Stimulated activated naive B cell treated with anti-CD40 and anti-IgM and Interleukin-4, amounts not matched to agents 10 μg/mL and 1 μg/mL and 100 μg/mL, for 72 hours (primary cell): ENCODE data around the gene AXL.
"Not testable (repeated sequence)": the region's sequence is repeated elsewhere in the genome, so short reads cannot be mapped to it uniquely, and the experiment has no call there.

Source experiments
- ATAC-seq, 2 donors: fragments of 150-1000 bp; cut with Tn5 transposase; replicated peaks; 2 replicates each; pipeline ENCODE4 v1.10.0; 2021; ENCODE audit warnings: moderate library complexity in 1 of 2
- DNase-seq: peaks from one replicate; pipeline ENCODE4 v3.0.0; 2021
- H3K27ac Mint-ChIP-seq: one replicate; pipeline ENCODE4 v1.8.0; 2022; ENCODE audit warnings: mild to moderate bottlenecking, mixed read lengths
- H3K27me3 Mint-ChIP-seq, 2 donors: one replicate each; pipeline ENCODE4 v1.8.0; 2022; ENCODE audit warnings: mixed read lengths in 2 of 2
- H3K36me3 Mint-ChIP-seq, 2 donors: one replicate each; pipeline ENCODE4 v1.8.0; 2022; ENCODE audit warnings: mixed read lengths in 2 of 2, mild to moderate bottlenecking in 1 of 2
- H3K4me1 Mint-ChIP-seq, 2 donors: one replicate each; pipeline ENCODE4 v1.8.0; 2022; ENCODE audit warnings: mixed read lengths in 2 of 2, mild to moderate bottlenecking in 1 of 2
- H3K4me3 Mint-ChIP-seq, 2 donors: one replicate each; pipeline ENCODE4 v1.8.0; 2022; ENCODE audit warnings: mild to moderate bottlenecking in 2 of 2, mixed read lengths in 2 of 2, moderate library complexity in 1 of 2
- H3K9me3 Mint-ChIP-seq, 2 donors: one replicate each; pipeline ENCODE4 v1.8.0; 2022; ENCODE audit warnings: mixed read lengths in 2 of 2, mild to moderate bottlenecking in 1 of 2

The AXL gene

DNA sequence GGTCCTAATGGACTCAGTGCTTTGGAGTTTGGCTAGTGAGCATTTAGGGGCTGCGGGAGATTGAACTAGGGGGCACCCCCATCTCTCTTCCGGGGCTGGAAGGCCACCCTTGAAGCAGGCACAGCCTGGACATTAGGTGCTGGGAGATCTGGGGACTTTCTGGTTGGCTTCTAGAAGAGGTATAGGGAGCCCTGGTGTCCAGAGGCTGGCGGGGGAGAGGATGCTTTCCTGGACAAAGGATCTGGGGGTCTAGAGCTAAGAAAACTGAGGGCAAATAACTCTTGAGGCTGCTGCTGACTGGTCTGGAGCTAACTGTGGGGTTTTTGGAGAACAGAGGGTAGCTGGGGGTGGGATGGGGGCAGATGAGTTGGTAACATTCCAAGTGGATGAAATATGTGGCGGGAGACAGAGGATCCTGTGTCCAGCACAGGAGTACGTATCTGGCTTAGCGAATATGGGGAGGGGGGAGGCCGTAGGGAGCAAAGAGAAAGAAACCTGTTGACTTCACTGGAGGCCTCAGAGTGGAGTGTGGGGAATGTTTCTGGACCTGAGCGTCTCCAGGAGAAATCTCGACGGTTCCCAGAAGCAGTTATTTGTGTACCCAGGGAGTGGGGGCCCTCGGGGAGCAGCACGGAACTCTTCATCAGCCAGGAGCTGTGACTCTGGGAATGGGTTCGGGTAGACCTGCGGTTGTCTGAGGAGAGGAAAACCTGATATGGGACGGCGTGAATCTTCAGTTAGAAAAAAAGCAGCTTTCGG, 46.6 kb downstream of the AXL start:
- no peaks in the 10 kb centered on the region for H3K27me3 Mint-ChIP-seq
- peaks cover 18 to 20% of the 10 kb centered on the region in 2 donors for H3K36me3 Mint-ChIP-seq
- no peak for DNase-seq
- H3K9me3 Mint-ChIP-seq = no peaks in the 10 kb centered on the region
- H3K4me1 Mint-ChIP-seq = peaks cover 29 to 47% of the 10 kb centered on the region in 2 donors
- H3K4me3 Mint-ChIP-seq = peak overlapping the region; percentile 95 to 100
- ATAC-seq = no peak
- peak overlapping the region; percentile 100 for H3K27ac Mint-ChIP-seq

DNA sequence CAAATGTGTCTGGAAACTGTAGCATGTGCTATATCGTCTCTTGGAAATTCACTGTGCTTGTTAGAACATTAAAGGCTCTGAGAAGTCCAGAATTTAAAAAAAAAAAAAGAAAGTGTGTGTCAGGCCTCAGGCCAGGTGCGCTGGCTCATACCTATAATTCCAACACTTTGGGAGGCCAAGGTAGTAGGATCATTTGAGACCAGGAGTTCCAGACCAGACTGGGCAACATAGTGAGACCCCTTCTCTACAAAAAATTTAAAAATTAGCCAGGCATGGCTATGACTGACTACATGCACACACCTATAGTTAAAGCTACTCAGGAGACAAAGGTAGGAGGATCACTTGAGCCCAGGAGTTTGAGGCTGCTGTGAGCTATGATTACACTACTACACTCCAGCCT, 50.0 kb downstream of the AXL start:
- H3K36me3 Mint-ChIP-seq = peaks cover 39 to 49% of the 10 kb centered on the region in 2 donors
- H3K4me3 Mint-ChIP-seq = no peak overlapping the region
- ATAC-seq = no peak

DNA sequence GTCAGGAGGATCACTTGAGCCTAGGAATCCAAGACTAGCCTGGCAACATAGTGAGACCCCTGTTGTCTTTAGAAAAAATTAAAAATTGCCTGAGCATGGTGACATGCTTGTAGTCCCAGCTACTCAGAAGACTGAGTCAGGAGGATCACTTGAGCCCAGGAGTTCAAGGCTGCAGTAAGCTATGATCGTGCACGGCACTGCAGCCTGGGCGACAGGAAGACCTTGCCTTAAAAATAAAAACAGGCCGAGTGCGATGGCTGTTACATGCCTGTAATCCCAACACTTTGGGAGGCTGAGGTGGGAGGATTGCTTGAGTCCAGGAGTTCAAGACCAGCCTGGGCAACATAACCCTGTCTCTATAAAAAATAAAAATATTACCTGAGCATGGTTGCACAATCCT, 50.5 kb downstream of the AXL start:
- DNase-seq = no peak
- H3K4me1 Mint-ChIP-seq = peaks cover 25 to 30% of the 10 kb centered on the region in 2 donors
- H3K27me3 Mint-ChIP-seq = no peaks in the 10 kb centered on the region
- ATAC-seq = no peak
- H3K9me3 Mint-ChIP-seq = no peaks in the 10 kb centered on the region
- no peak overlapping the region for H3K27ac Mint-ChIP-seq
- no peak overlapping the region for H3K4me3 Mint-ChIP-seq
- peaks cover 40 to 53% of the 10 kb centered on the region in 2 donors for H3K36me3 Mint-ChIP-seq

More for the DNA sequence above, 50.0 kb downstream of the AXL start:
- DNase-seq = no peak
- peaks cover 25 to 30% of the 10 kb centered on the region in 2 donors for H3K4me1 Mint-ChIP-seq
- no peak overlapping the region for H3K27ac Mint-ChIP-seq
- H3K27me3 Mint-ChIP-seq = no peaks in the 10 kb centered on the region
- H3K9me3 Mint-ChIP-seq = no peaks in the 10 kb centered on the region

DNA sequence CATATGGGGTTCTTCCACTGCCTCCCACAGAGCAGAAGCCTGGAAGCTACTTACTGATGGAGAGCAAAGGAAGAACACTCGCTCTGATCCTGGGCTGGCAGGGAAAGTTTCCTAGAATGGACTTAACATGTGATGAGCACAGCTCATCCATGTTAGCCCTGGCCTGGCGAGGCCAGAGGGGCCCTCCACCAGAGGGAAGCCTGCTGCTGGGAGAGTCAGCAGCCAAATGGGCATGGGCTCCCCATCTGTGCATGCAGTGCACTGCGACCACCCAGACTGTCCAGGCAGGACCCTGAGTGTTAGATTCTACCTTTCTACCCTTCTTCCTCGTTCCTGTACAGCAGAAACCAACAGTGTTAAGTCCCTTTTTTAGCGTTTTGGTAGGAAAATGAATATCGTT, 54.1 kb downstream of the AXL start:
- H3K4me1 Mint-ChIP-seq = peaks cover 0 to 4% of the 10 kb centered on the region in 2 donors
- no peak for ATAC-seq
- H3K27ac Mint-ChIP-seq = no peak overlapping the region
- H3K36me3 Mint-ChIP-seq = peaks cover 33 to 56% of the 10 kb centered on the region in 2 donors
- no peaks in the 10 kb centered on the region for H3K27me3 Mint-ChIP-seq
- no peaks in the 10 kb centered on the region for H3K9me3 Mint-ChIP-seq
- no peak overlapping the region for H3K4me3 Mint-ChIP-seq
- no peak for DNase-seq

DNA sequence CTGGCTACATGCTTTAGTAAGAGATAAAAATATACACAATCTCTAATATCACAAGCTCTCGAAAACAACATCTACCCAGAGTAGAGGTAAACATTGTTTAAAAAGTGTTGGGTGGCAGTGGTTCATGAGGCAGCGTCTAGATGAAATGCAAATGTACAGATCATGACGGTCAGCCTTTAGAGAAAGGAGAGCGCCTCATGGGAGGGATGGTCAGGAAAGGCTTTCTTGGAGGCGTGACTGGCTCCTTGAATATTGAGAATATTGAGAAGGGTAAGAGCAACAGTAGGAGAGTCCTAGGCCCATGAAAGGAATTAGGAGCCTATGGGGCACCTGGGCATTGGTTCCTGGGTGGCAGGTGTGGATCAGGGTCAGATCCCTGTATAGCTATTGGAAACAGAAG, 55.8 kb downstream of the AXL start:
- no peak for DNase-seq
- Mint-ChIP-seq H3K4me1 (peaks cover 0 to 5% of the 10 kb centered on the region in 2 donors), H3K27me3 (no peaks in the 10 kb centered on the region), H3K27ac (peak overlapping the region; percentile 89), H3K36me3 (peaks cover 41 to 69% of the 10 kb centered on the region in 2 donors), H3K4me3 (no peak overlapping the region), H3K9me3 (no peaks in the 10 kb centered on the region)
- ATAC-seq = no peak

DNA sequence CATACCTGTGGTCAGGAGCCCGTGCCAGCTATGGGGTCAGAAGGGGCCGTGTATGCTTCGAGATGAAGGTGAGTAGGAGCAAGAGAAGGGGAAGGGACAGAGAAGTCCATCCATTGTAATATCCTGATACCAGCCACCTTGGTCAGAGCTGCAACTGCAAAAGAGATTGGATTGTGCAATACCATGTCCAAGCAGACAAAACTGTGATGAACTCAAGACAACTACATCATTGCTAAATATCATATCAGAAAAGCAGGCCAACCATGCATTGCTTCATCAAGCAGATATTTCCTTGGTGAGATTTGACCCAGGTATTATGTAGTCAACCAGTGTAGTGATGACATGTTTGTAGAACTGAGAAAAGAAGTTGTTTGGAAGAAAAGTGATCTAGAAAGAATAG, 57.2 kb downstream of the AXL start:
- H3K36me3 Mint-ChIP-seq = peaks cover 44 to 76% of the 10 kb centered on the region in 2 donors

DNA sequence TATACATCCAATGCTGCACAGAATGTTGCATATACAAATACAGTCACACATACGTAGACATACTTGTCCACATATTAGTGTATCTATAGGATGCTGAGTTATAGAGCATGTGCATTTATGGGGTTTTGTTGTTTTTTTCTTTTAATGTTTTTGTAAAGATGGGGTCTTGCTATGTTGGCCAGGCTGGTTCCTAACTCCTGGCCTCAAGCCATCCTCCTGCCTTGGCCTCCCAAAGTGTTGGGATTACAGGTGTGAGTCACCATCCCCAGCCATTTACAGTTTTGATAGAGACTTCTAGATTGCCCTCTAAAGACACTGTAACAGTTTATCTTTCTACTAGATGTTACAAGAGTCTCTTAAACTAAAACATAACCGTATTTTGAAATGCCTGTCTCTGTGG, 59.5 kb downstream of the AXL start:
- Mint-ChIP-seq H3K36me3 (peaks cover 37 to 63% of the 10 kb centered on the region in 2 donors), H3K27ac (no peak overlapping the region), H3K4me3 (no peak overlapping the region), H3K9me3 (no peaks in the 10 kb centered on the region), H3K27me3 (no peaks in the 10 kb centered on the region), H3K4me1 (peaks cover 0 to 4% of the 10 kb centered on the region in 2 donors)
- ATAC-seq (no peak), DNase-seq (no peak)

More for the DNA sequence above, 57.2 kb downstream of the AXL start:
- no peak overlapping the region for H3K4me3 Mint-ChIP-seq
- ATAC-seq = no peak
- no peaks in the 10 kb centered on the region for H3K27me3 Mint-ChIP-seq
- no peak overlapping the region for H3K27ac Mint-ChIP-seq
- no peaks in the 10 kb centered on the region for H3K9me3 Mint-ChIP-seq
- H3K4me1 Mint-ChIP-seq = peaks cover 0 to 5% of the 10 kb centered on the region in 2 donors
- DNase-seq = no peak

DNA sequence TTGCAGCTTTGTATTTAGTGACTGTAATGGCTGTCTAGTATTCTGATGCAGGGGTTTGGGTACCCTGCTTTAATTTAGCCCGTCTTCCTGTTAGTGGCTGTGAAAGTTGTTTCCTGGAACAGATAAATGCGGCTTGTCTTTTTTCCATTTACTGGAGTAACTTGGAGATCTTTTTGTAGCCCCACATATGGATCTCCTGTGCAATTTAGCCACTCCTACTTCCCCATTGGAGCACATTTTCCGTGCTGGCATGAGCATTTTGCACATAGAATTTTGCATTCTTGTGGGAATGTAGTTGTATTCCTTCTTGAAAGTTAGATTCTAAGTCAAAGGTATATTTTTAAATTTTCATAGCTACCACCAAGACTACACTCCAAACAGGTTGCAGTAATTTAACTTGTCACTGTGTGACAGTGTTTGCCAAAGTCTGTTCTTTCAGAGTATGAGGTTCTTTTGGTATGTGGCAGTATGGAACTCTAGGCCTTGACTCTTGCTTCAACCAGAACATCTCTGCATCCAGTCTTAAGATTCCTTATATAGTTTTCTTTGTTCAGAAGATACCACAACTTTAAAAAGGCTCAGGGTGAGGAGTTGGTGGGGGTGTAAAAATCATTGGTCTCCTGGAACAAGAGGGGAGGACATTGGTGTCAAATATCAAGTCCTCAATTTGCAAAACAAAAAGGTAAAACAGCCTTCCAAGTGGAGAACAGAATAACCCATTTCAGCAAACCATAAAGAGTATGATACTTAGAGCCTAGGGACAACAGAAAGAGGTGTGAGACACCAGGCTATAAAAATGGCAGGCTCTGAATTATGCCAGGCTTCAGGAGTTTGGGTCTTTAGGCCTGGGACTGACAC, 69.9 kb downstream of the AXL start:
- Mint-ChIP-seq H3K9me3 (no peaks in the 10 kb centered on the region), H3K36me3 (peaks cover 34 to 46% of the 10 kb centered on the region in 2 donors), H3K27ac (no peak overlapping the region), H3K27me3 (no peaks in the 10 kb centered on the region), H3K4me1 (no peaks in the 10 kb centered on the region), H3K4me3 (no peak overlapping the region)
- DNase-seq (no peak), ATAC-seq (no peak)

DNA sequence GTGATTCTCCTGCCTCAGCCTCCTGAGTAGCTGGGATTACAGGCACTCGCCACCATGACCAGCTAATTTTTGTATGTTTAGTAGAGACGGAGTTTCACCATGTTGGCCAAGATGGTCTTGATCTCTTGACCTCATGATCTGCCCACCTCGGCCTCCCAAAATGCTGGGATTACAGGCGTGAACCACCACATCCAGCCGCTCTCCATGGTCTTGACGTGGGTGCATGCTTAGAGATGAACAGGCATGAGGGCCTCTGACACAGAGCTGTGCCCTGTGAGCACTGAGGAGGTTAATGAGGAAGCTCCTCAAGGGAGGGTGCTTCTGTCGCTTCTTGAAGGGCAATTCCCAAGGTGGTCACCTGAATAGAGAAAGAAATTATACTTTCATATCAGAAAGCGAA, 70.8 kb downstream of the AXL start:
- not testable (repeated sequence) for H3K27ac Mint-ChIP-seq, H3K4me1 Mint-ChIP-seq, DNase-seq, H3K4me3 Mint-ChIP-seq, H3K9me3 Mint-ChIP-seq, H3K27me3 Mint-ChIP-seq, ATAC-seq
- H3K36me3 Mint-ChIP-seq = peaks cover 40 to 48% of the 10 kb centered on the region in 2 donors

DNA sequence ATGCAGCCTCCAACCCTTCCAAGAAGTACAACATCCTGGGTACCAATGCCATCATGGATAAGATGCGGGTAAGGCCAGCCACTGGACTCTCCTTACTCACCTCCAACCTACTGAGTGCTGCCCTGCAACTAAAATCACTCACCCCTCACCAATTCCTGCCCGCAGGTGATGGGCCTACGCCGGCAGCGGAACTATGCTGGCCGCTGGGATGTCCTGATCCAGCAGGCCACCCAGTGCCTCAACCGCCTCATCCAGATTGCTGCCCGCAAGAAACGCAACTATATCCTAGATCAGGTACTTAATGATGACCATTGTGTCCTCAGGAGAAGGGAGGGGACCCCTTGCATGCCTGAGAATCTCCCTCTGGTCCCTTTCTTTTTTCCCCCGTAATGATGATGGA, 75.4 kb downstream of the AXL start:
- DNase-seq = no peak
- Mint-ChIP-seq H3K4me1 (peaks cover 30 to 39% of the 10 kb centered on the region in 2 donors), H3K4me3 (no peak overlapping the region), H3K27ac (peak overlapping the region; percentile 47), H3K36me3 (peaks cover 63 to 72% of the 10 kb centered on the region in 2 donors), H3K27me3 (no peaks in the 10 kb centered on the region), H3K9me3 (no peaks in the 10 kb centered on the region)
- ATAC-seq = no peak

DNA sequence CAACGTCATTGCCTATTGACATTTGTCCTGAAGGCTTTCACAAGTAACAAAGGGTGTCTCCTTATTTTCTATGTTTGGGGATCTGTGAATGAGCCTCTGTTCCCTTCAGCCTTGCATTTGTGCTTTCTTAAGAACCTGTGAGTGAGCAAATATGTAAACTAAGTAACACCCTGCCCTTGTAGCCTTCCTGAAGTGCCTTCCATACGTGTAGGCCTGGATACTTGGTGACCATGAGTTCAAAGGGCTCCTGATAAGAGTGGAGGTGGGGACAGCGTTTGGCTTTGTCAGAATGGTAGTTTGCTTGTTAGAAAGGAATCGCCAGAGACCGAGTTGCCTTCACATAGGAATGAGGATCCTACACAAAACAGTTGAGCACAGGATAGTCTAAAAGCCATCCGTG, 76.5 kb downstream of the AXL start:
- H3K36me3 Mint-ChIP-seq = peaks cover 68 to 77% of the 10 kb centered on the region in 2 donors
- peak overlapping the region; percentile 93 for H3K27ac Mint-ChIP-seq
- ATAC-seq (no peak), DNase-seq (no peak)
- H3K9me3 Mint-ChIP-seq = no peaks in the 10 kb centered on the region
- no peak overlapping the region for H3K4me3 Mint-ChIP-seq
- H3K27me3 Mint-ChIP-seq = no peaks in the 10 kb centered on the region
- H3K4me1 Mint-ChIP-seq = peaks cover 31 to 50% of the 10 kb centered on the region in 2 donors

DNA sequence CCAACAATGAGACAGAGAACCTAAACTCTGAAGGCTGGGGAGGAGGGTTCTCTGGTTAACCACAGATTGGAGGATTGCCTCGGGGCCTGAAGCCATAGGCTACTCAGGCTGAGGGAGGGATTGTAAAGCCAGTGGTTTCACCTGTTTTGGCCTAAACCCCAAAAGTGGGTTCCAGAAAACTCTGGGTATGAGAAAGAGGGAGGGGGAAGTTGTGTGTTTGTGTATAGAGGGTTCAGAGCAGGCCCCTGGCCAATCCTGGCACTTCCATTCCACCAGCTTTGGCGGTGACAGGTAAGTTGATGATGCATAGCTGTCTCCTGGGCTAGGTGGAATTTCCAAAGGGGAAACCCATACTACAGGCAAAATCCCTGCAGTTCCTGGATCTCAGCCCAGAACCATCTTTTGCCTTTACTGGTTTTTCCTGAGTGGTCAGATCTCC, 77.4 kb downstream of the AXL start:
- Mint-ChIP-seq H3K9me3 (no peaks in the 10 kb centered on the region), H3K4me1 (peaks cover 36 to 53% of the 10 kb centered on the region in 2 donors), H3K27me3 (no peaks in the 10 kb centered on the region), H3K36me3 (peaks cover 67 to 76% of the 10 kb centered on the region in 2 donors), H3K27ac (peak overlapping the region; percentile 93), H3K4me3 (no peak overlapping the region)
- ATAC-seq = peak in 1 of 2 donors; percentile 10
- no peak for DNase-seq

DNA sequence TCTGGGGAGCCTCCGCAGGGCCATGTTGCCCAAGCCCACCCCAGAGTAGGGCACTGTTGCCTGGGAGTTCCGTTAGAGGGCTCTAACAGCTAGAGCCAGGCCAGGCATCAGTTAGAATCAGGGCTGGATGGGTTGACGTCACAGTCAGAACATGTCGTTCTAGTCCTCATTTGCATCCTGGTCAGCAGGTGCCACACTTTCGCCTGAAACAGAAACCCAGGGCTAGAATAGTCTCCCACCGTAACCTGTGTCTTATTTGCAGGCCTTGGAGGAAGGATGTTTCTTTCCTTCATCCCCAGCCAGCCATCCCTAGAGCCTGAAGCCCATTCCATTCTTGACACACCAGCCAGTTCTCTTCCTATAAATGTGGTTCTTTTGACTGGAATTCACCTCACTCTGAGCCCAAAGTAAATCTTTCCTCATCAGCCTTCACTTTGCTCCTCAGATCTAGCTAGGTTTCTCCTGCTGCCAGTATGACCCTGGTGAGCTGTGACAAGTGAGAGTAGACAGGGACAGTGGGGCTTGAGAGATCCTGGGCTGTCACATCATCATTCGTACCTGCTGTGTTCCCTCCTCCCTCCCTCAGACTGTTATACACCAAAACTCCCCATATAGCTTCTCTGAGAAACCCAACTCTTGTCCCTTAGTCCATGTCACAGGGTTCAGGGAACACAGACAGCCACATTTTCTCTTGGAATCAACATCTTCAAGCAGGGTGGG, 78.8 kb downstream of the AXL start:
- peak overlapping the region in 1 of 2 donors; percentile 10 for H3K4me3 Mint-ChIP-seq
- peaks cover 67 to 76% of the 10 kb centered on the region in 2 donors for H3K36me3 Mint-ChIP-seq
- no peaks in the 10 kb centered on the region for H3K9me3 Mint-ChIP-seq
- H3K27ac Mint-ChIP-seq = peak overlapping the region; percentile 93
- DNase-seq (peak; percentile 39), ATAC-seq (peak; percentile 73 to 77)
- H3K27me3 Mint-ChIP-seq = no peaks in the 10 kb centered on the region
- H3K4me1 Mint-ChIP-seq = peaks cover 44 to 67% of the 10 kb centered on the region in 2 donors

DNA sequence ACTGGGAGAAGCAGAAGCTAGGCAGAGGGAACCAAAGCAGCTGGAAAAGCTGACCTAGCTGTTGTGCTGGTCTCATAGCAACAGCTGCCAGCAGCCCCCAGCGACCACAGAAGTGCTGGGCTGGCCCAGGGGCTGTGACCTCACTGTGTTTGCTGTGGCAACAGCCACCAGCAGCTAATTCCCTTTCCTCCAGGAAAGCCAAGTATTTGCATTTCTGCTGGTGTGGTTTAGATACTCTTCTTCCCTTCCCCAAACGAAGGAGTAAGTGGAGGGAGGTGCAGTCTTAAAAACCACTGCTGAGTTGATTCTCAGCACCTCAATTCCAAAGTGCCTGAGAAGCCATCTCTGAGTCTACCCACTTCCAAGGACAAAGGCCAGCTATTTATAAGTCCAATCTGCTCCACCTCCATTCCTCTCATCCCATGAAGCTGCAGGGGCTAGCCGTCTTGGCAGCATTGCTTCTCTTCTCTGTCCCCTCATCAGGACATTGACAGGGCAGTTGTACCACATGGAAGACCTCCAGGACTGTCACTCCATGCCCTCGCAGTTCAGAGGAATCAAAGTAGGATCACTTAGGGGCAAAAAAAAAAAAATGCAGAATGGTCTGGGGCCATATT, 79.4 kb downstream of the AXL start:
- H3K4me3 Mint-ChIP-seq = no peak overlapping the region
- peak; percentile 35 for DNase-seq
- H3K27me3 Mint-ChIP-seq = no peaks in the 10 kb centered on the region
- peaks cover 46 to 71% of the 10 kb centered on the region in 2 donors for H3K4me1 Mint-ChIP-seq
- ATAC-seq = peak; percentile 42 to 45
- H3K9me3 Mint-ChIP-seq = no peaks in the 10 kb centered on the region
- peaks cover 67 to 76% of the 10 kb centered on the region in 2 donors for H3K36me3 Mint-ChIP-seq
- H3K27ac Mint-ChIP-seq = peak overlapping the region; percentile 93
